Epithelial cell of prostate (primary cell): ENCODE data around the gene AKNA.
"Not testable (repeated sequence)": the region's sequence is repeated elsewhere in the genome, so short reads cannot be mapped to it uniquely, and the experiment has no call there.

Source experiments
- DNase-seq: peaks from one replicate; pipeline ENCODE4 v3.0.0-alpha.2; 2011; ENCODE audit warnings: low read depth, low spot score
- H3K27ac ChIP-seq: fragments of 450-650 bp; 2 replicates; pipeline ENCODE4 v1.5.1; 2017; ENCODE audit warnings: mild to moderate bottlenecking

AKNA gene

DNA sequence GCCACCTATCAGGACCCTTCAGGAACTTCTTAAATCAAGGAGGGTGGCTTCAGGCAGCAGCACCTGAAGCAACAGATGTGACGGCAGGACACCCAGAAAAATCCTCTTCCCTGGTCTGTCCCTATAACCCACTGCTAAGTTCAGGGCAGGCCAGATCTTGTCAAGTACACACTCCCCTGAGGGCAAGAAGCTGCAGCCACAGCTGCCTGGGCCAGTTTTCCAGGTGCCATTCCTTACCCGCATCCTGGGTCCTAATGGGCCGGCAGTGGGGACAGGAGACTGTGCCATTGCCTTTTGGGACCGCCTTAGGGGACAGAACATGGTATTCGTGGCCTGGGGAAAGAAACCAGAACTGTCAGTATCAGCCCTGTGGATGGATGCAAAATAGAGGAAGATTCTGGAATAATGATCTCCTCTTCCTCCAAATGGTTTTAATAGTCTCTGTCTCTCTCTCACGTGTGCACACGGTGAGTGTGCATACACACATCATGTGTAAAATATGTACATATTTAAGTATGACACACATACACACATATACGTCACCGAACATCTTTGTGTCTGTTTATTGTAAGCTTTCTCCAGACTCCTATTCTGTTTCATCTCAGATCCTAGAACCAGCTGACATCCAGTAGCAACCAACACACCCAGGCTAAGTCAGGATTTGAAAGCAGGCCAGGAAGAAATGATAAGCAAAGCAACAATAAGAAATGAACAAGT, 44.2 kb downstream of the AKNA start:
- peak; percentile 14 for DNase-seq
- H3K27ac ChIP-seq: peak overlapping the region; percentile 22

GRCh38 chr9:114342755-114343440, 44.9 kb downstream of the AKNA start:
- H3K27ac ChIP-seq: peak overlapping the region; percentile 22
- no peak for DNase-seq

GRCh38 chr9:114341991-114342390, 45.8 kb downstream of the AKNA start:
- DNase-seq: no peak
- H3K27ac ChIP-seq: no peak overlapping the region

DNA sequence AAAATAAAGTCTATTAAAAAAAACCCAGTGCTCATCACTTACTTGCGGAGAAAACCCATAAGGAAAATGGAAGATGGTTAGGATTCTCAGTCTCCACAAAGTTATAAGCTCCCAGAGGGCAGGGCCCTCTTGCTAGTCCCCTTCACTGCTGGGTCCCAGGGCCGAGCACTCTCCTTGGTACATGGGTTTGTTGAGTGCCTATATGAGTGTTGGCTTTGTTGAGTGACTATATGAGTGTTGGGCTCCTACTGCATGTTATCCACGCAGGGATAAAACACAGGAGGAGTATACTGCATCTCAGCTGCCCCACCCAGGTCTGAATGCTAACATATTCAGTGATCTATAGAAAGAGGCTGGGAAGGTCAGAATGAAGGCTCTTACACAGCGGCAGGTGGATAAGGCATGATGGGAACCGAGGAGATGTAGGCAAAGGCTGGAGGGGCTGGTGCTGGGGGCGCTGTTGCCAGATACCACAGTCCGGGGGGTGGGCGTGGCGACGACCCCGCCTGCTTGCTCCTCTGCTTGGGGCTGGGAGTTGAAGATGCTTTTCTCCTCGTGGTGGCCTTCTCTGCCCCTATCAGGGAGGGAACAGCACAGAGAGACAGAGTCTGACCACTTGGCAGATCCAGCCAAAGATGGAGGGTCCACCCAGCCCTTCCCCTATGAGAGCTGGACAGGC, 46.5 kb downstream of the AKNA start:
- no peak overlapping the region for H3K27ac ChIP-seq
- no peak for DNase-seq

DNA sequence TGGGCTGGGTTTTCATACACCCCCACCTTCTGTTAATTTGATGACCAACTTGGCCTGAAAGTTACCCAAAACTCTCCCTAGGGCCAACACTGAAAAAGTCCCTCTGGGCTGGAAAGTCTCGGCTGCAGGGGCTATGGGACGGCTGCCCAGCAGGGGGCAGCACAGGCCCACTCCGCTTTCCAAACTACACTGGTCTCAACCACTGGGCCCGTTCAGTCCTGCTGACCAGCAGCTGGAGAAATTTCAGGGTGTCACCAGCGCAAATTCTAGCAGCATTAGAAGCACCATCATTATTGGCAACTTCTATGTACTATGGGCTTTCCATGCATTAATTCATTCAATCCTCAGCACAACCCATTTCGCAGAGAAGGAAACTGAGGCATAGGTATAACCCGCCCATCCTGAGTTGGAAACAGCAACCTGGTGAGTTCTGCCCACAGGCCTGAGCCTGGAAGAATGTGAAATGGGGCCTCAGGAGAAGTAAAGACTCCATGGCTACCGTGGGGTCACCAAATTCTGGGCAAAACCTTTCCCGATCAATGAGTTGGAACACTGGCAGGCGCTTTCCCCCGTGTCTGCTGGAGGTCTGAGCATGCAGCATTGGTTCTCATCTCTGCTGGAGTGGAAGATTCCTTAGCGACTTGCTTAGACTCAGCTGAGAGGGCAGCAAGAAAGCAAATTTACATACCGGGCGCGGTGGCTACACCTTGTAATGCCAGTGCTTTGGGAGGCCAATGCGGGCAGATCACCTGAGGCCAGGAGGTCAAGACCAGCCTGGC, 48.5 kb downstream of the AKNA start:
- DNase-seq: no peak
- H3K27ac ChIP-seq: no peak overlapping the region

- DNase-seq: no peak
- no peak overlapping the region for H3K27ac ChIP-seq
These were observed 49.6 kb downstream of the AKNA start for GRCh38 chr9:114338187-114338586.

GRCh38 chr9:114336699-114337395, 50.9 kb downstream of the AKNA start:
- no peak for DNase-seq
- no peak overlapping the region for H3K27ac ChIP-seq

- DNase-seq: no peak
- H3K27ac ChIP-seq: no peak overlapping the region
These were observed 51.6 kb downstream of the AKNA start for GRCh38 chr9:114336157-114336556.

- H3K27ac ChIP-seq: no peak overlapping the region
- no peak for DNase-seq
These were observed 52.0 kb downstream of the AKNA start for GRCh38 chr9:114335745-114336144.

- DNase-seq: no peak
- H3K27ac ChIP-seq: no peak overlapping the region
These were observed 53.3 kb downstream of the AKNA start for GRCh38 chr9:114334490-114334889.

GRCh38 chr9:114333718-114334117, 54.1 kb downstream of the AKNA start:
- not testable (repeated sequence) for DNase-seq, H3K27ac ChIP-seq

DNA sequence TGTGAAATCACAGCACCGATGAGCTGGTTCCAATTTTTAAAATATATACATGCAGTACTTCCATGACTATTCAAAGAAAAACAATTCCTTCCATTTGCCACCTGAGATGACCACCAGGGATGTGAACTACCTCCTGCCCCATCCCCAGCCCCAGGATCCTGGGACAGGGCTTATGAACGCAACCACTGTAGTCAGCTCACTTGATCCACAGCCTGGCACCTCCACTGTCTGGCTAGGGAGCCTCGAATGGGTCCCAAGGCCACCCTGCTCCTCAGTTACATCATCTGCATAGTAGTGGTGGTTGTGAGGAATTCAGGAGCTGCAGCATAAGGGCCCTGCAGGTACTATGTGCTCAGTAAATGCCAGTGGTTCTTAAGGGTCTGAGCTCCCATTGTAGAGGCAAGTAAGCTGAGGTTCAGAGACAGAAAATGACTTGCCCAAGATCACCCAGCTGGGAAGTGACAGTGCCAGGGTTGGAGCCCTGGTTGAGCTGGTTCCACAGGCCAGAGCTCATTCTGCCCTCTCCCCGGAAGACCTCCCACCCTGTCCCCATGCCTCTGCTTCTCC, 55.2 kb downstream of the AKNA start:
- not testable (repeated sequence) for DNase-seq, H3K27ac ChIP-seq

DNA sequence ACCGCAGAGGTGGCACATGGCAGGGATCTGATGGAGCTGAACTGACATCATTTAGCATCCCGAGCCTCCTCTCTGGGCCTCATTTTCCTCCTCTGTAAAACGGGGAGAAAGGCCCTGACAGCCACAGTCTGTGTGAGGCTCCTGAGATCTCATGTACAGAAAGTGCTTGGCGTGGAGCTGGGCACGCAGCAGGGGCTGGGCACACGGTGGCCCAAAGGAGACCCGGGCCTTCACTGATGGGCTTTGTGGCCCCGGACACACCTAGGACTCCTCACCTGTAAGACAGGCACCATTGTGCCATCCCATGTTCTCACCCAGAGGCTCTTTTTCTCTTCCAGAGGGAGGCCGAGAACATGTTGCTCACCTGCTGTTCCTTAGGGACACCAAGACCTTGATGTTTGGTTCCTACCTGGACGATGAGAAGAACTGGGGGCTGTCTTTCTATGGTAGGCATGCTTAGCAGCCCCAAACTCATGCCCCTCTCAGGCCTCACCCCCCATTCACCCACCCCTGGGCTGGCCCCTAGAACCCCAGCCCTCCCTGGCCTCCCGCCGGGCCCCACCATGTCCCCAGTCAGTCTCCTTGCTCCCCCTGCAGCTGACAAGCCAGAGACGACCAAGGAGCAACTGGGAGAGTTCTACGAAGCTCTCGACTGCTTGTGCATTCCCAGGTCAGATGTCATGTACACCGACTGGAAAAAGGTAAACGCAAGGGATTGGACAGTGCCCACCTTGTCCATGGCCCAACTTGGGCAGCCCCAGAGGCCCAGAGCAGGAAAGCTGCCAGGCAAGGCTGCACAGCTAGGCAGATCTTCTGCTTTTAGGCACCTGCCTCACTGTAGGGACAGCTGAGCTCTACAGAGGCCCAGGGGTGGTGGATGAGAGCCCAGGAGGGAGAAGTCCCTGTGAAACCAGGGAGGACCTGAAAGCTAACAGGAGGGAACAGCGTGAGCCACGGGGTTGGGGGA, 56.3 kb downstream of the AKNA start:
- not testable (repeated sequence) for H3K27ac ChIP-seq, DNase-seq

DNA sequence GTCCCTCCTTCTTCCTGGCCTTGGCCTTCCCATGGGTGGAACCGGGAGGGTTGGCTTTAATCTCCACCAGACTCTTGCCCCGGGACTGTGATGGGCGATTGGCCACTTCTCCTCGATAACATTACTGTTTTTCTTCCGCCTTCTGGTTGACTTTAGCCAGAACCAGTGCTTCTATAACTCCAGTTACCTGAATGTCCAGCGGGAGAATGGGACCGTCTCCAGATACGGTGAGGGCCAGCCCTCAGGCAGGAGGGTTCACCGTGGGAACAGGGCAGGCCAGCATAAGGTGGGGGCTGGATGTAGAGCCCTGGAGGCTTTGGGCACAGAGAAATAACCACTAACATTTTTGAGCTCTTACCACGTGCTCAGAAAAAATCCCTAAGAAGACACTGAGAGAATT, 57.1 kb downstream of the AKNA start:
- DNase-seq: no peak
- no peak overlapping the region for H3K27ac ChIP-seq

DNA sequence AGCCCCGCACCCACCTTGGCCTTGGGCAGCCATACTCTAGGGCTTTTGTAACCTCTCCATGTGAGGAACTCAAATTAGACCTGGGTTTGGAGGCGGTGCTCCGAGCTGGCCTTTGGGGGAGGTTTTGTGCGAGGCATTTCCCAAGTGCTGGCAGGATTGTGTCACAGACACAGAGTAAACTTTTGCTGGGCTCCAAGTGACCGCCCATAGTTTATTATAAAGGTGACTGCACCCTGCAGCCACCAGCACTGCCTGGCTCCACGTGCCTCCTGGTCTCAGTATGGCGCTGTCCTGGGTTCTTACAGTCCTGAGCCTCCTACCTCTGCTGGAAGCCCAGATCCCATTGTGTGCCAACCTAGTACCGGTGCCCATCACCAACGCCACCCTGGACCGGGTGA, 58.2 kb downstream of the AKNA start, which contains the start of gene ORM2:
TSS of gene ORM2 (plus strand) at position 245 of the 398 bp plus-strand sequence. CDS start at position 281, 36 bp downstream.
- not testable (repeated sequence) for DNase-seq, H3K27ac ChIP-seq

DNA sequence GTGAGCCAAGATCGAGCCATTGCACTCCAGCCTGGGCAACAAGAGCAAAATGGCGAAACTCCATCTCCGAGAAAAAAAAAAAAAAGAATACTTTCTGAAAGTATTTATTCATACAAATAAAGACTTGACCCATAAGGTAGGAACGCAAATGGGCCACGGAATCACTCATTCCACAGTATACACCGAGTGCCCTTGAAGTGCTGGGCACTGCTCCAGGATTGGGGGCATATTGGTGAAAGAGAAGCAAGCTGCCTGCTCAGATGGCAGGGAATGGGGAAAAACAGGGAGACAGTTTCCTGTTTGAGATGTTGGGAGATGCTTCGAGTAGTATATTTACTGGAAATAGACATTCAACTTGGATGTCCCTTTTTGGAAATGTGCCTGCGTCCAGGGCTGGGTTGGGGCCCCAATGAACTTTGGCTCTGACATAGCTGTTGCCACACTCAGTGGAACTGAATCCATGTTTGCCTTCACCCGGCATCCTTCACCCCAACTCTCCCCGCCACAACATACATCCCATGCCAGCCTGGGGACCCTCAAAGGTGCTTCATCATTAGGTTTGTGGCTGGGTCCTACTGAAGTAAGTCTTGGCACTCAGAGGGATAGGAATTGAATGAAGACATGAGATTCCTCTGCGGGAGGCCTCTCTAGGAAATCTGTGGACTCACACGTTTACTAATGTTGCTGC, 58.7 kb downstream of the AKNA start:
- H3K27ac ChIP-seq, DNase-seq: not testable (repeated sequence)

GRCh38 chr9:114328357-114328820, 59.4 kb downstream of the AKNA start:
- DNase-seq, H3K27ac ChIP-seq: not testable (repeated sequence)

- H3K27ac ChIP-seq: no peak overlapping the region
- DNase-seq: no peak
These were observed 60.0 kb downstream of the AKNA start for GRCh38 chr9:114327749-114328148.
